SK-N-SH (cell line): ENCODE results near the gene PKP2. TPM values are rescaled to one million over a fixed set of nuclear protein-coding genes. Genes with fewer than 3 reads are reported as not detected.

Experiments
- CTCF ChIA-PET: fragments of 300-600, 350-600 bp; formaldehyde crosslinking; extraction: SDS; loops from one replicate; lab custom pipeline; 2021; lab: Yijun Ruan, JAX
- POLR2A ChIA-PET: fragments of 350-600 bp; sonication (Branson Sonifier 250); formaldehyde crosslinking; extraction: SDS; loops from one replicate; lab custom pipeline; 2020; ENCODE audit warnings: antibody characterized with exemption, inconsistent platforms; lab: Yijun Ruan, JAX
- DNase-seq: peaks from one replicate; pipeline ENCODE4 v3.0.0; 2012
- H2AFZ ChIP-seq: fragments of 200-600 bp; sonication (generic); 2 replicates; pipeline ENCODE4 v1.8.1; 2016; ENCODE audit warnings: antibody characterized with exemption, mild to moderate bottlenecking, low read depth
- H3F3A ChIP-seq: fragments of 200-600 bp; sonication (generic); replicated peaks from 2 replicates; pipeline ENCODE3; 2016; ENCODE audit warnings: antibody characterized with exemption, mild to moderate bottlenecking; ENCODE audit not compliant: insufficient read depth
- H3K27ac ChIP-seq, 2 experiments: fragments of 200-500 bp in 1 of 2; fragments of 200-600 bp in 1 of 2; sonication (Bioruptor generic) in 1 of 2; sonication (generic), shearing (Covaris generic) in 1 of 2; 2 replicates each; pipeline versions ENCODE4 v1.5.1 to v1.6.1; 2014 to 2016; ENCODE audit warnings: low read depth in 2 of 2, inconsistent platforms in 1 of 2, low read length in 1 of 2, mild to moderate bottlenecking in 1 of 2, mixed read lengths in 1 of 2
- H3K27me3 ChIP-seq: fragments of 200-600 bp; sonication (generic), shearing (Covaris generic); 2 replicates; pipeline ENCODE4 v1.6.1; 2016; ENCODE audit warnings: mixed run types; ENCODE audit not compliant: insufficient read depth
- H3K36me3 ChIP-seq, 2 experiments: fragments of 200-500 bp in 1 of 2; fragments of 200-600 bp in 1 of 2; sonication (Bioruptor generic) in 1 of 2; sonication (generic) in 1 of 2; replicated peaks in 1 of 2; 2 replicates each; pipeline versions ENCODE3 to v1.5.1; 2014 to 2016; ENCODE audit warnings: low read length in 1 of 2, mild to moderate bottlenecking in 1 of 2; ENCODE audit not compliant: insufficient read depth in 2 of 2, control insufficient read depth in 1 of 2
- H3K4me1 ChIP-seq, 2 experiments: fragments of 200-500 bp in 1 of 2; fragments of 200-600 bp in 1 of 2; sonication (Bioruptor generic) in 1 of 2; sonication (generic), shearing (Covaris generic) in 1 of 2; 2 replicates each; pipeline versions ENCODE4 v1.5.1 to v1.6.1; 2014 to 2016; ENCODE audit warnings: low read depth in 1 of 2, low read length in 1 of 2, mixed run types in 1 of 2; ENCODE audit not compliant: insufficient read depth in 2 of 2, control insufficient read depth in 1 of 2
- H3K4me2 ChIP-seq: fragments of 200-600 bp; sonication (generic), shearing (Covaris generic); 2 replicates; pipeline ENCODE4 v1.6.1; 2017; ENCODE audit warnings: mixed run types
- H3K4me3 ChIP-seq, 2 experiments: fragments of 200-500 bp in 1 of 2; fragments of 200-600 bp in 1 of 2; sonication (Bioruptor generic) in 1 of 2; sonication (generic), shearing (Covaris generic) in 1 of 2; 2 replicates each; pipeline versions ENCODE4 v1.5.1 to v1.8.1; 2014 to 2016; ENCODE audit warnings: low read depth in 2 of 2, inconsistent platforms in 1 of 2, low read length in 1 of 2, mild to moderate bottlenecking in 1 of 2, mixed read lengths in 1 of 2, moderate library complexity in 1 of 2
- H3K79me2 ChIP-seq: fragments of 200-600 bp; sonication (generic); 2 replicates; pipeline ENCODE4 v1.8.1; 2017; ENCODE audit warnings: mild to moderate bottlenecking; ENCODE audit not compliant: insufficient read depth
- H3K9ac ChIP-seq: fragments of 200-600 bp; sonication (generic); 2 replicates; pipeline ENCODE4 v1.6.1; 2017; ENCODE audit warnings: mixed run types
- H3K9me2 ChIP-seq: fragments of 200-600 bp; sonication (generic); 2 replicates; pipeline ENCODE4 v1.6.1; 2017; ENCODE audit warnings: mixed run types
- H3K9me3 ChIP-seq: fragments of 200-600 bp; sonication (generic); 2 replicates; pipeline ENCODE4 v1.6.1; 2017; ENCODE audit warnings: mixed run types, mild to moderate bottlenecking, moderate library complexity
- H4K20me1 ChIP-seq: fragments of 200-600 bp; sonication (generic); 2 replicates; pipeline ENCODE4 v1.6.1; 2017; ENCODE audit warnings: mild to moderate bottlenecking, mixed run types; ENCODE audit not compliant: insufficient read depth
- ELF1 ChIP-seq: IDR thresholded peaks from 2 replicates; pipeline ENCODE4 v1.4.0; 2012
- EP300 ChIP-seq, 2 experiments: IDR thresholded peaks; 2 replicates each; pipeline versions ENCODE4 v1.4.0 to v1.6.1; 2012; ENCODE audit warnings: borderline replicate concordance in 1 of 2, low read depth in 1 of 2, low read length in 1 of 2
- FOXJ3 ChIP-seq: sonication (generic); formaldehyde crosslinking; IDR thresholded peaks from 2 replicates; pipeline ENCODE4 v1.5.1; 2020; ENCODE audit warnings: mild to moderate bottlenecking, missing genetic modification reagents
- FOXM1 ChIP-seq: IDR thresholded peaks from 2 replicates; pipeline ENCODE4 v1.4.0; 2012; ENCODE audit warnings: low read depth, mild to moderate bottlenecking
- GABPA ChIP-seq: IDR thresholded peaks from 2 replicates; pipeline ENCODE4 v1.4.0; 2012; ENCODE audit warnings: low read depth, mild to moderate bottlenecking
- GATA2 ChIP-seq: sonication (generic); formaldehyde crosslinking; IDR thresholded peaks from 2 replicates; pipeline ENCODE4 v1.5.0; 2020; ENCODE audit warnings: mild to moderate bottlenecking, missing genetic modification reagents
- JUND ChIP-seq: IDR thresholded peaks from 2 replicates; pipeline ENCODE4 v1.4.0; 2012
- MEF2A ChIP-seq: IDR thresholded peaks from 2 replicates; pipeline ENCODE4 v1.4.0; 2012; ENCODE audit warnings: low read depth, borderline replicate concordance
- NRF1 ChIP-seq: IDR thresholded peaks from 2 replicates; pipeline ENCODE4 v1.6.1; 2012; ENCODE audit warnings: low read depth, mild to moderate bottlenecking, low read length
- POLR2AphosphoS5 ChIP-seq: IDR thresholded peaks from 2 replicates; pipeline ENCODE4 v1.6.1; 2012; ENCODE audit warnings: low read depth, low read length
- RAD21 ChIP-seq: IDR thresholded peaks from 2 replicates; pipeline ENCODE4 v1.6.1; 2012; ENCODE audit warnings: mild to moderate bottlenecking, low read length
- RXRA ChIP-seq: IDR thresholded peaks from 2 replicates; pipeline ENCODE4 v1.4.0; 2012; ENCODE audit warnings: low read depth, mild to moderate bottlenecking, borderline replicate concordance
- SMC3 ChIP-seq: IDR thresholded peaks from 2 replicates; pipeline ENCODE4 v1.6.1; 2012; ENCODE audit warnings: low read depth, low read length, improper control_type of control experiment
- TEAD4 ChIP-seq: IDR thresholded peaks from 2 replicates; pipeline ENCODE4 v1.4.0; 2012; ENCODE audit warnings: mild to moderate bottlenecking, borderline replicate concordance; ENCODE audit not compliant: insufficient read depth
- WGBS: methylation state at CpG from one replicate; pipeline ENCODE4 v1.1.6; 2017; ENCODE audit warnings: low lambda C conversion rate; 5-methylcytosine and 5-hydroxymethylcytosine counted together
- polyA plus RNA-seq, 3 experiments: library from polyadenylated mRNA; depleted of rRNA; stranded (reverse); fragments of >200 nt; gene quantifications; 2 replicates each; pipeline ENCODE4 v1.2.3, GENCODE V29; 2012
- TF ChIP-seq, protein P1 (sequence below): IDR thresholded peaks from 2 replicates; pipeline ENCODE4 v1.4.0; 2012; ENCODE audit warnings: low read depth, borderline replicate concordance
- TF ChIP-seq, protein P2 (sequence below): fragments of 200-600 bp; sonication (generic); IDR thresholded peaks from 2 replicates; pipeline ENCODE4 v1.6.1; 2017; ENCODE audit warnings: antibody characterized with exemption, mild to moderate bottlenecking, moderate library complexity
- TF ChIP-seq, protein P3 (sequence below): fragments of 150-350 bp; IDR thresholded peaks from 2 replicates; pipeline ENCODE4 v1.6.1; 2017; ENCODE audit warnings: antibody characterized with exemption, low read length, low read depth, borderline replicate concordance
- TF ChIP-seq, protein P4 (sequence below): IDR thresholded peaks from 2 replicates; pipeline ENCODE4 v1.4.0; 2012; ENCODE audit warnings: low read depth, borderline replicate concordance

PKP2 gene
- polyA plus RNA-seq, 1 of the 3 experiments (the other 2 are of a cell fraction) = 0.10 TPM

DNA sequence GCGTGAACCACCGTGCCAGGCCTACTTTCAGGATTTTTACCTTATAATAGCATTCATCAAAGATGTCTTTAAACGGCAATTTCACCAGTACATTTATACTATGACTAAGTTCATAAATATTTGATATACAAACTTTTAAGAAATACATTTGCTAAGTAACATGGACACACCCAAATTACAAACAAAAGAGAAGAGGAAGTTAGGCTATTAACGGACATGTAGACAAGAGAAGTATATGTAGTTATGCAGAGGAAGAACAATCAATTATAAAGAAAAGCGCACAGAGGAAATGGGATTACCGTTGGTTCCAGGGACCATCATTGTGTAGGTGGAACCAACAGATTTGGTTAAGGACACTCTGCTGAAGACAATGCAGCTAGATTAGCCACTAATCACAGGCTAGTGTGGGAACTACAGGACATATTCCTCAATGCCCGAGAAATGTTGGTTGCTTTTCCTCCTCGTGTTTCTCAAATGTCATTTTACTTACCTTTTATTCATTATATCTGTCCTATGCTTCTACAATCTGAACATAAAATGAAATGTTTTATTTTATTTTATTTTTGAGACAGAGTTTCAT lies 24.0 kb upstream of the PKP2 start:
- TF ChIP-seq NRF1 (no peak), GABPA (no peak), FOXJ3 (CRISPR knock-in tag) (no peak), FOXM1 (no peak), RAD21 (no peak), GATA2 (CRISPR knock-in tag) (no peak)
- TF ChIP-seq, protein P1, sequence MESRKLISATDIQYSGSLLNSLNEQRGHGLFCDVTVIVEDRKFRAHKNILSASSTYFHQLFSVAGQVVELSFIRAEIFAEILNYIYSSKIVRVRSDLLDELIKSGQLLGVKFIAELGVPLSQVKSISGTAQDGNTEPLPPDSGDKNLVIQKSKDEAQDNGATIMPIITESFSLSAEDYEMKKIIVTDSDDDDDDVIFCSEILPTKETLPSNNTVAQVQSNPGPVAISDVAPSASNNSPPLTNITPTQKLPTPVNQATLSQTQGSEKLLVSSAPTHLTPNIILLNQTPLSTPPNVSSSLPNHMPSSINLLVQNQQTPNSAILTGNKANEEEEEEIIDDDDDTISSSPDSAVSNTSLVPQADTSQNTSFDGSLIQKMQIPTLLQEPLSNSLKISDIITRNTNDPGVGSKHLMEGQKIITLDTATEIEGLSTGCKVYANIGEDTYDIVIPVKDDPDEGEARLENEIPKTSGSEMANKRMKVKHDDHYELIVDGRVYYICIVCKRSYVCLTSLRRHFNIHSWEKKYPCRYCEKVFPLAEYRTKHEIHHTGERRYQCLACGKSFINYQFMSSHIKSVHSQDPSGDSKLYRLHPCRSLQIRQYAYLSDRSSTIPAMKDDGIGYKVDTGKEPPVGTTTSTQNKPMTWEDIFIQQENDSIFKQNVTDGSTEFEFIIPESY = no peak
- H3K27ac ChIP-seq = no peak overlapping the region
- H3K79me2 ChIP-seq = no peaks in the 10 kb centered on the region
- no peak overlapping the region for H3K4me2 ChIP-seq
- H3K9me2 ChIP-seq = no peaks in the 10 kb centered on the region
- H3K36me3 ChIP-seq = no peaks in the 10 kb centered on the region
- no peak overlapping the region for H3K4me3 ChIP-seq
- 0 out of 4 replicates have a peak, but pooled peaks cover 0 to 3% of the 10 kb centered on the region in 2 experiments for H3K4me1 ChIP-seq
- H4K20me1 ChIP-seq = no peaks in the 10 kb centered on the region
- no peaks in the 10 kb centered on the region for H3K9me3 ChIP-seq
- 39% methylated on average over 8 of the region's 8 CpGs for WGBS
- peaks cover 4% of the 10 kb centered on the region for H3F3A ChIP-seq
- no peaks in the 10 kb centered on the region for H3K27me3 ChIP-seq
- ChIA-PET POLR2A (no interaction called here), CTCF (interaction anchor here (8.9 kb wide), 1 partner anchor 164 kb away, joined by 150 read pairs; the partner anchor contains the start of gene YARS2)
- no peak overlapping the region for H2AFZ ChIP-seq
- DNase-seq = no peak
- H3K9ac ChIP-seq = no peak overlapping the region

DNA sequence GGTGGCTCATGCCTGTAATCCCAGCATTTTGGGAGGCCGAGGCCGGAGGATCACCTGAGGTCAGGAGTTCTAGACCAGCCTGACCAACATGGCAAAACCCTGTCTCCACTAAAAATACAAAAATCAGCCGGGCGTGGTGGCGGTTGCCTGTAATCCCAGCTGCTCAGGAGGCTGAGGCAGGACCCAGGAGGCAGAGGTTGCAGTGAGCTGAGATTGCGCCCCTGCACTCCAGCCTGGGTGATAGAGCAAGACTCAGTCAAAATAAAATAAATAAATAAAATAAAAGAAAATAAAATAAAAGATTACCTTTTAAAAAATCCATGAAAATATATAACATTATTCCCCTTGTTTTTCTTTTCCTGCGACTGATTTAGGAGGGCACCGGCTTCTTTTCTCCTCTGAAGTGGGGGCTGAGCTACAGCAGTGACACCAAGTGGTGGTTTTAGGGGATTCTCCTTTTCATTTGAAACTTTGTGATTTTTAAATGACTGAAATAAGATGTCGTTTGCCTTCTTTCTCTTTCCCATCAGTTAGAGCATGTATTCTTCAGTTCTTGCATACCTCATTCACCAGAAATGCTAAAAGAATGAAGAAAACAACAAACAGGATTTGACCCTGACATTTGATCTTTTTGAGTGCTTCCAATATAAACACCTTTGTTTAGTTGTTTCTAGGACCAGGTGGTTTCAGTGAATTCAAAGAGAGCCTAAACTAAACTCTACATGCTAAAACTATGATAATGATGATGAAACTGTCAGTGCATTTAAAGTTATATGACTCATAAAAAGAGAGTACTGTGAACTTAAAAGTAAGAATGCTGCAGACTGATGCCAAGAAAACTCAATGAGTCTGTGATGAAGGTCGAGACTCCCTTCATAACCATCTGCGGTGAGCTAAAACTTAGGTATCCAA lies 22.6 kb upstream of the PKP2 start:
- H3K4me2 ChIP-seq = no peak overlapping the region
- TF ChIP-seq JUND (no peak), SMC3 (peak; percentile 80), RXRA (no peak), ELF1 (no peak), MEF2A (no peak), NRF1 (no peak), POLR2AphosphoS5 (no peak), RAD21 (peak; percentile 88), TEAD4 (no peak), EP300 (IDR thresholded peaks at IDR 0.05; ENCODE audit: borderline replicate concordance in 1 of 2, low read depth in 1 of 2, low read length in 1 of 2) (no peak)
- TF ChIP-seq, protein P2, sequence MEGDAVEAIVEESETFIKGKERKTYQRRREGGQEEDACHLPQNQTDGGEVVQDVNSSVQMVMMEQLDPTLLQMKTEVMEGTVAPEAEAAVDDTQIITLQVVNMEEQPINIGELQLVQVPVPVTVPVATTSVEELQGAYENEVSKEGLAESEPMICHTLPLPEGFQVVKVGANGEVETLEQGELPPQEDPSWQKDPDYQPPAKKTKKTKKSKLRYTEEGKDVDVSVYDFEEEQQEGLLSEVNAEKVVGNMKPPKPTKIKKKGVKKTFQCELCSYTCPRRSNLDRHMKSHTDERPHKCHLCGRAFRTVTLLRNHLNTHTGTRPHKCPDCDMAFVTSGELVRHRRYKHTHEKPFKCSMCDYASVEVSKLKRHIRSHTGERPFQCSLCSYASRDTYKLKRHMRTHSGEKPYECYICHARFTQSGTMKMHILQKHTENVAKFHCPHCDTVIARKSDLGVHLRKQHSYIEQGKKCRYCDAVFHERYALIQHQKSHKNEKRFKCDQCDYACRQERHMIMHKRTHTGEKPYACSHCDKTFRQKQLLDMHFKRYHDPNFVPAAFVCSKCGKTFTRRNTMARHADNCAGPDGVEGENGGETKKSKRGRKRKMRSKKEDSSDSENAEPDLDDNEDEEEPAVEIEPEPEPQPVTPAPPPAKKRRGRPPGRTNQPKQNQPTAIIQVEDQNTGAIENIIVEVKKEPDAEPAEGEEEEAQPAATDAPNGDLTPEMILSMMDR = peak; percentile 60
- TF ChIP-seq, protein P1 = no peak
- TF ChIP-seq, protein P3, sequence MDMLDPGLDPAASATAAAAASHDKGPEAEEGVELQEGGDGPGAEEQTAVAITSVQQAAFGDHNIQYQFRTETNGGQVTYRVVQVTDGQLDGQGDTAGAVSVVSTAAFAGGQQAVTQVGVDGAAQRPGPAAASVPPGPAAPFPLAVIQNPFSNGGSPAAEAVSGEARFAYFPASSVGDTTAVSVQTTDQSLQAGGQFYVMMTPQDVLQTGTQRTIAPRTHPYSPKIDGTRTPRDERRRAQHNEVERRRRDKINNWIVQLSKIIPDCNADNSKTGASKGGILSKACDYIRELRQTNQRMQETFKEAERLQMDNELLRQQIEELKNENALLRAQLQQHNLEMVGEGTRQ = no peak
- TF ChIP-seq, protein P4, sequence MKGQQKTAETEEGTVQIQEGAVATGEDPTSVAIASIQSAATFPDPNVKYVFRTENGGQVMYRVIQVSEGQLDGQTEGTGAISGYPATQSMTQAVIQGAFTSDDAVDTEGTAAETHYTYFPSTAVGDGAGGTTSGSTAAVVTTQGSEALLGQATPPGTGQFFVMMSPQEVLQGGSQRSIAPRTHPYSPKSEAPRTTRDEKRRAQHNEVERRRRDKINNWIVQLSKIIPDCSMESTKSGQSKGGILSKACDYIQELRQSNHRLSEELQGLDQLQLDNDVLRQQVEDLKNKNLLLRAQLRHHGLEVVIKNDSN = no peak

More for the DNA sequence above, 22.6 kb upstream of the PKP2 start:
- Histone ChIP-seq H3K4me3 (no peak overlapping the region), H3K9me2 (no peaks in the 10 kb centered on the region), H3K79me2 (no peaks in the 10 kb centered on the region), H3K36me3 (no peaks in the 10 kb centered on the region), H2AFZ (no peak overlapping the region), H3K9ac (no peak overlapping the region), H3F3A (peaks cover 4% of the 10 kb centered on the region), H3K27ac (no peak overlapping the region), H4K20me1 (no peaks in the 10 kb centered on the region), H3K27me3 (no peaks in the 10 kb centered on the region), H3K4me1 (0 out of 4 replicates have a peak, but pooled peaks cover 0 to 3% of the 10 kb centered on the region in 2 experiments), H3K9me3 (no peaks in the 10 kb centered on the region)
- peak; percentile 66 for DNase-seq
- ChIA-PET POLR2A (interaction anchor here (1.2 kb wide), 1 partner anchor 163 kb away, joined by 9 read pairs; the partner anchor contains the start of gene YARS2), CTCF (interaction anchor here (0.8 to 8.9 kb wide), 12 partner anchors 9 to 1114 kb away, joined by 3 to 150 read pairs (median 4); partner anchors contain the start of gene YARS2)
- 43% methylated on average over 11 of the region's 11 CpGs for WGBS
